ENCODE results near the gene ATP8A1. TPM values are rescaled to one million over a fixed set of nuclear protein-coding genes. Genes with fewer than 3 reads are reported as not detected.
A peak's percentile ranks its signal among the peaks of the same experiment; 100 is the strongest.

Gene ATP8A1
- total RNA-seq, 8 experiments from 2014 or later: 1.1 to 44.1 (median 31.6) TPM

DNA sequence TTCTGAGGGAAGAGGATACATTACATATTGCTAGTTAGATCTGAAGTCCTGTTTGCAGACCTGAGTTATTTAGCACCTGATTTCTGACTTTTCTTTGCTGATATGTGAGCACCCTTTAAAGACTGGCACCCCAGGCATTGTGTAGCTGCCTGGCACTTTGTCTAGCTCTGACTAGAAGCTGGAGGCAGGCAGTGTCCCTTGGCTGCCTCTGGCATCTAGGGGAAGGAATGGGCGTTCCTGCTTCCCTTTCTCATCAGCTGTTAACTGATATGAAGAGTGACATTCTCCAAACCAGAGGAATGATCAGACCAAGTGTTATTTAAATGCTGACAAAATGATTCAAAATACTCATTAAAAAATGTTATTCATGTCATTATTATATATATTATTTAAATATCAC, 289.9 kb downstream of the ATP8A1 start:
- in situ Hi-C loops (cut with MboI; ENCODE audit: low pct_unique_long_range_greater_than_20kb in 2 of 9, low sequenced_read_pairs in 9 of 9, unreplicated experiment in 9 of 9): loop anchor here in 1 of 9 experiments (25.0 kb wide), 1 partner anchor 145 kb away; no protein-coding TSS in a partner anchor
- ATAC-seq (replicated peaks in 6 of 8): no peak

GRCh38 chr4:42364266-42365053, 292.4 kb downstream of the ATP8A1 start:
- Histone ChIP-seq H3K27ac (no peak overlapping the region), H3K4me1 (replicated peaks in 1 of 2) (no peaks in the 10 kb centered on the region), H3K4me3 (no peak overlapping the region)
- no peak for ATAC-seq (replicated peaks in 6 of 8)
- in situ Hi-C loops (cut with MboI; ENCODE audit: low pct_unique_long_range_greater_than_20kb in 2 of 9, low sequenced_read_pairs in 9 of 9, unreplicated experiment in 9 of 9): loop anchor here in 1 of 9 experiments (25.0 kb wide), 1 partner anchor 148 kb away; no protein-coding TSS in a partner anchor

More for the DNA sequence above, 289.9 kb downstream of the ATP8A1 start:
- no peak overlapping the region for H3K27ac ChIP-seq
- WGBS, 10 experiments: 55 to 100% (median 100%) methylated on average over 1 of the region's 1 CpG; no CpG with 5 or more reads in 6 of the 10 experiments
- no peaks in the 10 kb centered on the region for H3K4me1 ChIP-seq (replicated peaks in 1 of 2)
- no peak overlapping the region for H3K4me3 ChIP-seq

DNA sequence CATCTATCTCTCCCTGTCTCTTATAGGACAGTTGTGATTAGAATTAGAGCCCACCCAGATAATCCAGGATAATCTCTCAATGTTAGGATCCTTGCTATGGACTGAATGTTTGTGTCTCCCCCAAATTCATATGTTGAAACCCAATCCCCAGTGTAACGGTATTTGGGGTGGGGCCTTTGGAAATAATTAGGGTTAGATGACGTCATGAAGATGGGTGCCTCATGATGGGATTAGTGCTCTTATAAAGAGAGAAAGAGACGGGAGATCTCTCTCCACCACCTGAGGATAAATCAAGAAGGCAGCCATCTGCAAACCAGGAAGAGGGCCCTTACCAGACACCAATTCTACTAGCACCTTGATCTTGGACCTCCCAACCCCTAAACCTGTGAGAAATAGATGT, 293.3 kb downstream of the ATP8A1 start:
- Histone ChIP-seq H3K4me1 (replicated peaks in 1 of 2) (no peaks in the 10 kb centered on the region), H3K4me3 (no peak overlapping the region), H3K27ac (no peak overlapping the region)
- in situ Hi-C loops (cut with MboI; ENCODE audit: low pct_unique_long_range_greater_than_20kb in 2 of 9, low sequenced_read_pairs in 9 of 9, unreplicated experiment in 9 of 9): loop anchor here in 1 of 9 experiments (25.0 kb wide), 1 partner anchor 149 kb away; no protein-coding TSS in a partner anchor
- no peak for ATAC-seq (replicated peaks in 6 of 8)
- WGBS, 10 experiments: 83 to 100% methylated on average over 1 to 3 of the region's 3 CpGs; no CpG with 5 or more reads in 8 of the 10 experiments

GRCh38 chr4:42362591-42362990, 294.3 kb downstream of the ATP8A1 start:
- 0 to 87% (median 58%) methylated on average over 1 to 3 of the region's 3 CpGs; no CpG with 5 or more reads in 1 of the 10 experiments for WGBS, 10 experiments
- no peak overlapping the region for H3K4me3 ChIP-seq
- no peaks in the 10 kb centered on the region for H3K4me1 ChIP-seq (replicated peaks in 1 of 2)
- no peak overlapping the region for H3K27ac ChIP-seq
- in situ Hi-C loops (cut with MboI; ENCODE audit: low pct_unique_long_range_greater_than_20kb in 2 of 9, low sequenced_read_pairs in 9 of 9, unreplicated experiment in 9 of 9): loop anchor here in 1 of 9 experiments (25.0 kb wide), 1 partner anchor 150 kb away; no protein-coding TSS in a partner anchor
- peak in 1 of 8 experiments; percentile 64 for ATAC-seq (replicated peaks in 6 of 8)

- Histone ChIP-seq H3K4me3 (no peak overlapping the region), H3K4me1 (replicated peaks in 1 of 2) (no peaks in the 10 kb centered on the region), H3K27ac (no peak overlapping the region)
- ATAC-seq (replicated peaks in 6 of 8): no peak
- 22 to 100% (median 81%) methylated on average over 1 to 6 of the region's 8 CpGs; no CpG with 5 or more reads in 2 of the 10 experiments for whole genome bisulfite sequencing, 10 experiments
- in situ Hi-C loops (cut with MboI; ENCODE audit: low pct_unique_long_range_greater_than_20kb in 2 of 9, low sequenced_read_pairs in 9 of 9, unreplicated experiment in 9 of 9): loop anchor here in 1 of 9 experiments (25.0 kb wide), 1 partner anchor 151 kb away; no protein-coding TSS in a partner anchor
Measured at GRCh38 chr4:42361456-42361855, 295.4 kb downstream of the ATP8A1 start.

GRCh38 chr4:42360256-42360669, 296.6 kb downstream of the ATP8A1 start:
- no peak overlapping the region for H3K27ac ChIP-seq
- in situ Hi-C loops (cut with MboI; ENCODE audit: low pct_unique_long_range_greater_than_20kb in 2 of 9, low sequenced_read_pairs in 9 of 9, unreplicated experiment in 9 of 9): loop anchor here in 1 of 9 experiments (25.0 kb wide), 1 partner anchor 152 kb away; no protein-coding TSS in a partner anchor
- H3K4me3 ChIP-seq: no peak overlapping the region
- no peaks in the 10 kb centered on the region for H3K4me1 ChIP-seq (replicated peaks in 1 of 2)
- 0 to 83% (median 71%) methylated on average over 1 to 2 of the region's 2 CpGs; no CpG with 5 or more reads in 3 of the 10 experiments for WGBS, 10 experiments
- ATAC-seq (replicated peaks in 6 of 8): no peak

DNA sequence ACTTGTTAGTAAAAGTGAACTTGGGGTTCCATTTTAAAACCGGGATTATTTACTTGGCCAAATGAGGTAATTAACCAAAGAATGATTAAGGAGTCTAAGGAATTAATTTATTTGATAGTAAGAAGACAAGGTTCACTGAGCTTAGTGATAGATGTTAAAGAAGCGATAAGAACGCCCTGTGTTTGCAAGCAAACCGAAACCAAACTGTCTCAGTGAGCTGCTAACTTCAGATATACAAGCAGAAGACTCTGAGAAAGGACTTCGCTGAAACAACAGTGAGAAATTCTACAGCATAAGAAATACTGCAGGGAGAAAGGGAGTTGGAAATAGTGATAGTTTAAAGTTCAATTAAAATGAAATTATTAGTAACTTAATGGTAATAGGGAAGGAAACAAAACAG, 297.2 kb downstream of the ATP8A1 start:
- peak in 2 of 8 experiments; percentile 43 to 62 for ATAC-seq (replicated peaks in 6 of 8)
- in situ Hi-C loops (cut with MboI; ENCODE audit: low pct_unique_long_range_greater_than_20kb in 2 of 9, low sequenced_read_pairs in 9 of 9, unreplicated experiment in 9 of 9): loop anchor here in 1 of 9 experiments (25.0 kb wide), 1 partner anchor 153 kb away; no protein-coding TSS in a partner anchor
- Histone ChIP-seq H3K27ac (no peak overlapping the region), H3K4me3 (no peak overlapping the region), H3K4me1 (replicated peaks in 1 of 2) (no peaks in the 10 kb centered on the region)
- WGBS, 10 experiments: 8 to 93% (median 82%) methylated on average over 3 to 5 of the region's 5 CpGs

Other genes starting within 250 kb of the ATP8A1 start
- gene GRXCR1, start 235.6 kb upstream of the ATP8A1 start, total RNA-seq: not detected

Data from motor neuron (in vitro differentiated cells).